Measurements from ENCODE around the gene UBC.

Gene UBC

DNA sequence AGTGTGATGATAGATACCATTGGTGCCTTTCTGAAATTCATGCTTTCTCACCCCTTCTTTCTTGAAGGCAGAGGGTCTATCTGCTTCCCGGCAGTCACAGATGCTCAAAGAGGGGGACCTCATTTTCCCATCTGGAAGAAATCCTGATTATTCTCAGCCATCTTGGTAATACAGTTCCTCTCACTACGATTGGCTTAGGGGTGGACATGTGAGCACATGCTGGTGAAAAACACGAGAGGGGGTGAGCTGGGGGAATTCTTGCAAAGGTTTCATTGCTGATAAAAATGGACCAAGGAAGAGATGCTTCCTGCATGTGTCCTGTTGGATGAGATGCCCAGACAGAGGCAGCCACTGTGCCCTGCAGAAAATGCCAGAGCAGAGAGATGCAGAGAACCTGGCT lies 37.0 kb downstream of the UBC start:
- H3K4me3 ChIP-seq (ENCODE audit: low read depth, low read length): no peak overlapping the region
- DNase-seq (ENCODE audit: low read depth): no peak
- TF ChIP-seq, protein P1, sequence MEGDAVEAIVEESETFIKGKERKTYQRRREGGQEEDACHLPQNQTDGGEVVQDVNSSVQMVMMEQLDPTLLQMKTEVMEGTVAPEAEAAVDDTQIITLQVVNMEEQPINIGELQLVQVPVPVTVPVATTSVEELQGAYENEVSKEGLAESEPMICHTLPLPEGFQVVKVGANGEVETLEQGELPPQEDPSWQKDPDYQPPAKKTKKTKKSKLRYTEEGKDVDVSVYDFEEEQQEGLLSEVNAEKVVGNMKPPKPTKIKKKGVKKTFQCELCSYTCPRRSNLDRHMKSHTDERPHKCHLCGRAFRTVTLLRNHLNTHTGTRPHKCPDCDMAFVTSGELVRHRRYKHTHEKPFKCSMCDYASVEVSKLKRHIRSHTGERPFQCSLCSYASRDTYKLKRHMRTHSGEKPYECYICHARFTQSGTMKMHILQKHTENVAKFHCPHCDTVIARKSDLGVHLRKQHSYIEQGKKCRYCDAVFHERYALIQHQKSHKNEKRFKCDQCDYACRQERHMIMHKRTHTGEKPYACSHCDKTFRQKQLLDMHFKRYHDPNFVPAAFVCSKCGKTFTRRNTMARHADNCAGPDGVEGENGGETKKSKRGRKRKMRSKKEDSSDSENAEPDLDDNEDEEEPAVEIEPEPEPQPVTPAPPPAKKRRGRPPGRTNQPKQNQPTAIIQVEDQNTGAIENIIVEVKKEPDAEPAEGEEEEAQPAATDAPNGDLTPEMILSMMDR (IDR thresholded peaks at IDR 0.05; ENCODE audit: low read depth, low read length): no peak
- TF ChIP-seq MYC (IDR thresholded peaks at IDR 0.05; ENCODE audit: low read depth, low read length): no peak
- TF ChIP-seq POLR2A (IDR thresholded peaks at IDR 0.05; ENCODE audit: extremely low read depth, insufficient read length): no peak
- TF ChIP-seq, protein P2, sequence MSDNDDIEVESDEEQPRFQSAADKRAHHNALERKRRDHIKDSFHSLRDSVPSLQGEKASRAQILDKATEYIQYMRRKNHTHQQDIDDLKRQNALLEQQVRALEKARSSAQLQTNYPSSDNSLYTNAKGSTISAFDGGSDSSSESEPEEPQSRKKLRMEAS (IDR thresholded peaks at IDR 0.05; ENCODE audit: low read depth, low read length): no peak

GRCh38 chr12:124876171-124876570 lies 38.3 kb downstream of the UBC start:
- H3K4me3 ChIP-seq (ENCODE audit: low read depth, low read length): no peak overlapping the region
- no peak for DNase-seq (ENCODE audit: low read depth)
- TF ChIP-seq POLR2A (IDR thresholded peaks at IDR 0.05; ENCODE audit: extremely low read depth, insufficient read length): no peak
- TF ChIP-seq, protein P1 (IDR thresholded peaks at IDR 0.05; ENCODE audit: low read depth, low read length): no peak
- no peak for TF ChIP-seq MYC (IDR thresholded peaks at IDR 0.05; ENCODE audit: low read depth, low read length)
- TF ChIP-seq, protein P2 (IDR thresholded peaks at IDR 0.05; ENCODE audit: low read depth, low read length): no peak

- no peak overlapping the region for H3K4me3 ChIP-seq (ENCODE audit: low read depth, low read length)
- no peak for DNase-seq (ENCODE audit: low read depth)
- TF ChIP-seq POLR2A (IDR thresholded peaks at IDR 0.05; ENCODE audit: extremely low read depth, insufficient read length) (no peak), MYC (IDR thresholded peaks at IDR 0.05; ENCODE audit: low read depth, low read length) (no peak)
- TF ChIP-seq, protein P2 (IDR thresholded peaks at IDR 0.05; ENCODE audit: low read depth, low read length): no peak
- TF ChIP-seq, protein P1 (IDR thresholded peaks at IDR 0.05; ENCODE audit: low read depth, low read length): no peak
These were observed 38.7 kb downstream of the UBC start for GRCh38 chr12:124875803-124876132.

- H3K4me3 ChIP-seq (ENCODE audit: low read depth, low read length): no peak overlapping the region
- no peak for DNase-seq (ENCODE audit: low read depth)
- TF ChIP-seq POLR2A (IDR thresholded peaks at IDR 0.05; ENCODE audit: extremely low read depth, insufficient read length): no peak
- TF ChIP-seq, protein P1 (IDR thresholded peaks at IDR 0.05; ENCODE audit: low read depth, low read length): no peak
- no peak for TF ChIP-seq MYC (IDR thresholded peaks at IDR 0.05; ENCODE audit: low read depth, low read length)
- TF ChIP-seq, protein P2 (IDR thresholded peaks at IDR 0.05; ENCODE audit: low read depth, low read length): no peak
These were observed 39.3 kb downstream of the UBC start for GRCh38 chr12:124874988-124875802.

DNA sequence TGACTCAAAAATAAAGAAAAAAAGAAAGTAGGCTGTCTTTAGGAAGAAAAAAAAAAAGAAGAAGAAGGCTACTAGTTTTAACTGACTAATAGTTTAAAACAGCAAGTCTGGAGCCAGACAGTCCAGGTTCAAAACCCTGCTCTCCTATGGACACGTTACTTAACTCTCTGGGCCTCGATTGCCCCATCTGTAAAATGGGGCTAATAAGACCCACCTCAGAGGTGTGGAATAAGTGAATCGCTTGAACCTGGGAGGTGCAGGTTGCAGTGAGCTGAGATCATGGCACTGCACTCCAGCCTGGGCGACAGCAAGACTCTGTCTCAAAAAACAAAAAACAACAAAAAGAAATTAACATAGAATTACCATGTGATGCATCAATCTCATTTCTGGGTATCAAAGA lies 40.3 kb downstream of the UBC start:
- TF ChIP-seq MYC (IDR thresholded peaks at IDR 0.05; ENCODE audit: low read depth, low read length) (no peak), POLR2A (IDR thresholded peaks at IDR 0.05; ENCODE audit: extremely low read depth, insufficient read length) (no peak)
- TF ChIP-seq, protein P1 (IDR thresholded peaks at IDR 0.05; ENCODE audit: low read depth, low read length): no peak
- TF ChIP-seq, protein P2 (IDR thresholded peaks at IDR 0.05; ENCODE audit: low read depth, low read length): no peak
- H3K4me3 ChIP-seq (ENCODE audit: low read depth, low read length): no peak overlapping the region
- DNase-seq (ENCODE audit: low read depth): no peak
